ENCODE data around the gene APBB1. TPM values are rescaled to one million over a fixed set of nuclear protein-coding genes. Genes with fewer than 3 reads are reported as not detected.

The APBB1 gene
- total RNA-seq, 1 donor from 2014 or later = 34.5 TPM

GRCh38 chr11:6456361-6457073 is 37.6 kb upstream of the APBB1 start:
- TF ChIP-seq CTCF (IDR thresholded peaks at IDR 0.05) = no peak
- Mint-ChIP-seq H3K27me3 (ENCODE audit: low read depth) (no peaks in the 10 kb centered on the region), H3K9me3 (ENCODE audit: low read depth) (no peaks in the 10 kb centered on the region), H3K4me1 (ENCODE audit: low read depth) (peaks cover 14% of the 10 kb centered on the region), H3K4me3 (ENCODE audit: unreplicated experiment) (no peak overlapping the region), H3K27ac (ENCODE audit: unreplicated experiment) (no peak overlapping the region), H3K36me3 (ENCODE audit: low read depth) (peaks cover 27% of the 10 kb centered on the region)
- DNase-seq (ENCODE audit: low spot score) = no peak

GRCh38 chr11:6455070-6455469 is 36.2 kb upstream of the APBB1 start:
- no peak for DNase-seq (ENCODE audit: low spot score)
- Mint-ChIP-seq H3K9me3 (ENCODE audit: low read depth) (no peaks in the 10 kb centered on the region), H3K27ac (ENCODE audit: unreplicated experiment) (no peak overlapping the region), H3K27me3 (ENCODE audit: low read depth) (no peaks in the 10 kb centered on the region), H3K36me3 (ENCODE audit: low read depth) (peaks cover 22% of the 10 kb centered on the region), H3K4me3 (ENCODE audit: unreplicated experiment) (no peak overlapping the region), H3K4me1 (ENCODE audit: low read depth) (peaks cover 14% of the 10 kb centered on the region)
- TF ChIP-seq CTCF (IDR thresholded peaks at IDR 0.05) = no peak

- H3K4me3 Mint-ChIP-seq (ENCODE audit: unreplicated experiment) = no peak overlapping the region
- H3K36me3 Mint-ChIP-seq (ENCODE audit: low read depth) = peaks cover 22% of the 10 kb centered on the region
- no peaks in the 10 kb centered on the region for H3K9me3 Mint-ChIP-seq (ENCODE audit: low read depth)
- no peaks in the 10 kb centered on the region for H3K27me3 Mint-ChIP-seq (ENCODE audit: low read depth)
- no peak for DNase-seq (ENCODE audit: low spot score)
- no peak for TF ChIP-seq CTCF (IDR thresholded peaks at IDR 0.05)
- peaks cover 14% of the 10 kb centered on the region for H3K4me1 Mint-ChIP-seq (ENCODE audit: low read depth)
- H3K27ac Mint-ChIP-seq (ENCODE audit: unreplicated experiment) = no peak overlapping the region
These were observed 34.3 kb upstream of the APBB1 start for GRCh38 chr11:6453152-6453551.

GRCh38 chr11:6452219-6452618 is 33.3 kb upstream of the APBB1 start:
- H3K4me3 Mint-ChIP-seq (ENCODE audit: unreplicated experiment) = no peak overlapping the region
- TF ChIP-seq CTCF (IDR thresholded peaks at IDR 0.05) = no peak
- H3K27me3 Mint-ChIP-seq (ENCODE audit: low read depth) = no peaks in the 10 kb centered on the region
- peaks cover 27% of the 10 kb centered on the region for H3K36me3 Mint-ChIP-seq (ENCODE audit: low read depth)
- H3K9me3 Mint-ChIP-seq (ENCODE audit: low read depth) = no peaks in the 10 kb centered on the region
- no peak overlapping the region for H3K27ac Mint-ChIP-seq (ENCODE audit: unreplicated experiment)
- no peak for DNase-seq (ENCODE audit: low spot score)
- peaks cover 14% of the 10 kb centered on the region for H3K4me1 Mint-ChIP-seq (ENCODE audit: low read depth)

- Mint-ChIP-seq H3K27me3 (ENCODE audit: low read depth) (no peaks in the 10 kb centered on the region), H3K36me3 (ENCODE audit: low read depth) (peaks cover 14% of the 10 kb centered on the region)
- no peak for TF ChIP-seq CTCF (IDR thresholded peaks at IDR 0.05)
These were observed 29.7 kb upstream of the APBB1 start for GRCh38 chr11:6448574-6448973.

More at GRCh38 chr11:6448574-6448973, 29.7 kb upstream of the APBB1 start:
- Mint-ChIP-seq H3K4me1 (ENCODE audit: low read depth) (peaks cover 14% of the 10 kb centered on the region), H3K9me3 (ENCODE audit: low read depth) (no peaks in the 10 kb centered on the region), H3K4me3 (ENCODE audit: unreplicated experiment) (no peak overlapping the region), H3K27ac (ENCODE audit: unreplicated experiment) (no peak overlapping the region)
- DNase-seq (ENCODE audit: low spot score) = no peak

Measured in chondrocyte (in vitro differentiated cells).